Naive thymus-derived CD4-positive, alpha-beta T cell (primary cell): Measurements from ENCODE around the gene NUDT8. TPM values are rescaled to one million over a fixed set of nuclear protein-coding genes. Genes with fewer than 3 reads are reported as not detected.

Experiments used
- ATAC-seq: fragments of 150-1000 bp; cut with Tn5 transposase; 2 replicates; pipeline ENCODE4 v1.10.0; 2021; ENCODE audit warnings: mild to moderate bottlenecking, moderate library complexity
- CTCF ChIA-PET: fragments of 350-600 bp; sonication (Branson Sonifier 250); formaldehyde crosslinking; loops from one replicate; lab custom pipeline; 2021; ENCODE audit warnings: antibody characterized with exemption; lab: Charles Lee
- POLR2A ChIA-PET: fragments of 350-600 bp; sonication (Branson Sonifier 250); formaldehyde crosslinking; loops from one replicate; lab custom pipeline; 2021; ENCODE audit warnings: antibody characterized with exemption, inconsistent platforms; lab: Charles Lee
- DNase-seq, 9 donors: peaks; one replicate each; pipeline versions ENCODE4 v3.0.0 to v3.0.0-alpha.2; 2020 to 2022; ENCODE audit warnings: mixed read lengths in 1 of 9
- H3K27ac ChIP-seq: one replicate; pipeline ENCODE4 v1.7.0; 2013; ENCODE audit warnings: mild to moderate bottlenecking, low read depth, low read length, moderate library complexity
- H3K27me3 ChIP-seq, 2 donors: one replicate each; pipeline ENCODE4 v1.7.0; 2013; ENCODE audit warnings: low read length in 2 of 2, mild to moderate bottlenecking in 2 of 2, moderate library complexity in 2 of 2; ENCODE audit not compliant: control insufficient read depth in 2 of 2, insufficient read depth in 2 of 2
- H3K36me3 ChIP-seq, 3 experiments: 1 replicate in 2 of 3; 2 replicates in 1 of 3; pipeline ENCODE4 v1.7.0; 2013; ENCODE audit warnings: low read length in 3 of 3, mild to moderate bottlenecking in 3 of 3, moderate library complexity in 1 of 3; ENCODE audit not compliant: insufficient read depth in 3 of 3, control insufficient read depth in 2 of 3
- H3K4me1 ChIP-seq, 2 donors: one replicate each; pipeline ENCODE4 v1.7.0; 2013; ENCODE audit warnings: low read length in 2 of 2, mild to moderate bottlenecking in 2 of 2, moderate library complexity in 1 of 2; ENCODE audit not compliant: control insufficient read depth in 2 of 2, insufficient read depth in 2 of 2
- H3K4me3 ChIP-seq: 2 replicates; pipeline ENCODE4 v1.7.0; 2013; ENCODE audit warnings: mild to moderate bottlenecking, low read length
- H3K9me3 ChIP-seq, 3 experiments: 1 replicate in 2 of 3; 2 replicates in 1 of 3; pipeline ENCODE4 v1.7.0; 2013; ENCODE audit warnings: low read length in 3 of 3; ENCODE audit not compliant: control insufficient read depth in 2 of 3
- H3K27ac Mint-ChIP-seq, 9 donors: one replicate each; pipeline ENCODE4 v1.8.0; 2020 to 2022; ENCODE audit warnings: mixed read lengths in 9 of 9, mild to moderate bottlenecking in 8 of 9, moderate library complexity in 5 of 9, inconsistent platforms in 2 of 9
- H3K27me3 Mint-ChIP-seq, 5 donors: one replicate each; pipeline ENCODE4 v1.8.0; 2021 to 2022; ENCODE audit warnings: mixed read lengths in 5 of 5, mild to moderate bottlenecking in 1 of 5
- H3K36me3 Mint-ChIP-seq, 5 donors: one replicate each; pipeline ENCODE4 v1.8.0; 2020 to 2022; ENCODE audit warnings: mixed read lengths in 5 of 5, mild to moderate bottlenecking in 3 of 5, inconsistent platforms in 1 of 5
- H3K4me1 Mint-ChIP-seq, 7 donors: one replicate each; pipeline ENCODE4 v1.8.0; 2020 to 2022; ENCODE audit warnings: mixed read lengths in 7 of 7, mild to moderate bottlenecking in 3 of 7, inconsistent platforms in 1 of 7
- H3K4me3 Mint-ChIP-seq, 10 donors: one replicate each; pipeline ENCODE4 v1.8.0; 2020 to 2022; ENCODE audit warnings: mild to moderate bottlenecking in 10 of 10, mixed read lengths in 10 of 10, moderate library complexity in 6 of 10, inconsistent platforms in 2 of 10
- H3K9me3 Mint-ChIP-seq, 11 donors: one replicate each; pipeline ENCODE4 v1.8.0; 2020 to 2022; ENCODE audit warnings: mixed read lengths in 11 of 11, mild to moderate bottlenecking in 4 of 11, inconsistent platforms in 1 of 11, moderate library complexity in 1 of 11
- intact Hi-C, 2 donors: fragments of 100-400 bp; cut with micrococcal nuclease; formaldehyde crosslinking; loops; one replicate each; pipeline ENCODE4 v1.15.1; 2023
- polyA plus RNA-seq, 2 donors: library from polyadenylated mRNA; unstranded; fragments of 300-500 nt; fragmentation: Illumina TruSeq; gene quantifications; one replicate each; pipeline ENCODE4 v1.2.3, GENCODE V29; 2021
- total RNA-seq, 6 experiments: library from RNA in 5 of 6; stranded (reverse) in 5 of 6; gene quantifications; 1 replicate in 5 of 6; 2 replicates in 1 of 6; pipeline ENCODE4 v1.2.3 and lab custom pipeline; 2021 to 2026

The NUDT8 gene
- total and polyA plus RNA-seq, 7 experiments from 2014 or later: 3.1 to 10.4 (median 3.8) TPM

GRCh38 chr11:67646535-67647336, 17.0 kb upstream of the NUDT8 start:
- H3K27ac ChIP-seq: no peak overlapping the region
- no peak overlapping the region for H3K4me3 ChIP-seq
- Mint-ChIP-seq H3K4me1 (peaks cover 11 to 41% (median 32%) of the 10 kb centered on the region in 7 donors), H3K9me3 (peaks cover 0 to 3% (median 0%) of the 10 kb centered on the region in 11 donors), H3K27me3 (peaks cover 0 to 9% (median 5%) of the 10 kb centered on the region in 5 donors), H3K4me3 (peak overlapping the region; percentile 42 to 80 (median 72)), H3K36me3 (no peaks in the 10 kb centered on the region), H3K27ac (peak overlapping the region in 7 of 9 donors; percentile 19 to 64 (median 43))
- CTCF ChIA-PET: interaction anchor here (0.9 to 1.5 kb wide), 3 partner anchors 12 to 19 kb away, joined by 3 to 7 read pairs (median 6); partner anchors contain the start of gene NUDT8
- H3K9me3 ChIP-seq: no peaks in the 10 kb centered on the region
- H3K27me3 ChIP-seq: no peaks in the 10 kb centered on the region
- H3K36me3 ChIP-seq: no peaks in the 10 kb centered on the region
- ATAC-seq (peak; percentile 45), DNase-seq (peak in 2 of 9 donors; percentile 23 to 28)
- intact Hi-C loops: loop anchor here in 1 of 2 donors (1.0 kb wide), 1 partner anchor 40 kb away; the partner anchor contains the start of gene NDUFV1
- POLR2A ChIA-PET: interaction anchor here (0.9 to 2.4 kb wide), 3 partner anchors 10 to 32 kb away, joined by 3 to 9 read pairs (median 3); partner anchors contain the start of gene NUDT8
- peaks cover 23 to 38% of the 10 kb centered on the region in 2 donors for H3K4me1 ChIP-seq

- no peaks in the 10 kb centered on the region for H3K27me3 ChIP-seq
- peak overlapping the region in 8 of 10 donors; percentile 62 to 80 (median 72) for H3K4me3 Mint-ChIP-seq
- peaks cover 0 to 3% (median 0%) of the 10 kb centered on the region in 11 donors for H3K9me3 Mint-ChIP-seq
- H3K36me3 ChIP-seq: no peaks in the 10 kb centered on the region
- no peak overlapping the region for H3K27ac ChIP-seq
- no peaks in the 10 kb centered on the region for H3K9me3 ChIP-seq
- ATAC-seq (no peak), DNase-seq (no peak)
- no peak overlapping the region for H3K4me3 ChIP-seq
- no peaks in the 10 kb centered on the region for H3K36me3 Mint-ChIP-seq
- H3K4me1 Mint-ChIP-seq: peaks cover 11 to 41% (median 32%) of the 10 kb centered on the region in 7 donors
- peak overlapping the region in 6 of 9 donors; percentile 21 to 64 (median 48) for H3K27ac Mint-ChIP-seq
- POLR2A ChIA-PET: interaction anchor here (0.6 to 2.4 kb wide), 4 partner anchors 8 to 911 kb away, joined by 3 to 9 read pairs (median 4); partner anchors contain the start of gene NUDT8
- H3K4me1 ChIP-seq: peaks cover 23 to 35% of the 10 kb centered on the region in 2 donors
- intact Hi-C loops: loop anchor here in 1 of 2 donors (1.0 kb wide), 1 partner anchor 39 kb away; the partner anchor contains the start of gene NDUFV1
- CTCF ChIA-PET: interaction anchor here (0.9 to 1.5 kb wide), 3 partner anchors 13 to 18 kb away, joined by 3 to 7 read pairs (median 6); partner anchors contain the start of gene NUDT8
- H3K27me3 Mint-ChIP-seq: peaks cover 0 to 9% (median 5%) of the 10 kb centered on the region in 5 donors
These were observed 16.1 kb upstream of the NUDT8 start for GRCh38 chr11:67645521-67646461.

DNA sequence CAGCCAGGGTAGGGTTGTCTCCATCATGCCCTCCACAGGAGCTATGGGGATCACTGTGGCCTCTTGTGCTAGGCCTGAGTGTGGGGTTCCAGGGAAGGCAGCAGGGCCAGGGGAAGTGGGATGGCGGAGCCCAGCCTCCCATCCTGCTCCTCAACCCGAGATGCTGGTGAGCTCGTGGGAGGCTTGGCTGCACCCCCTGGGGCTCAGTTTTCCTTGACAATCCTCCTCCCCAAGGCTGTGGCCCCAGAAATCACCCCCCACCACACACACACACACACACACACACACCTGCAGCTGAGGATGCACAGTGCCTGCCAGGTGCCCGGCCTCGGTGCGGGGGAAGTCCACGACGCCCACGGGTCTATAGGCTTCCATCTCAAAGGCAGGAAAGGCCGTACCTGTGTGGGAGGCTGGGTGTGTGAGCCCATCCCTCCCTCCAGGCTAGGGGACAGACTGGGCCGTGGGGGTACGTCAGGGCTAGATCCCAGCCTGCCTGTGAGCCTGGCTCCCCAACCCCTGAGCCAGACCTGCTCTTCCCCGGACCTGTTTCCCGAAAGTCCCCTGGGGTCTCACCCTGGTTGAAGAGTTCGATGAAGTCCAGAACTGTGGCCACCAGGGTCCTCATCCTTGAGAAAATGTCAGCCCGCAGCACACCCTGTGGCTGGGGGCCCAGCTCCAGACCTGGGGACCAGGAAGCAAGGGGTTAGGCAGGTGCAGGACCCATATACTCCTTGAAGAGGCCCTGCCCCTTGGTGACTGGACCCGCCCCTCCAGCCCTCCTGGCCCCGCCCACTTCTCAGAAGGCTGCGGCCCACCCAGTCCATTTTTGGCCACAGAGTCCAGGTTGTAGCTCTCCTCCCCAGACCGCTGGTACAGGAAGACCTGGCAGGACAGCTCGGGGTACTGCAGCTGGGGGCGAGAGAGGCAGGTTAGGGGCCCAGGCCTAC, 15.0 kb upstream of the NUDT8 start:
- Histone ChIP-seq H3K27ac (no peak overlapping the region), H3K27me3 (no peaks in the 10 kb centered on the region), H3K4me1 (peaks cover 23 to 28% of the 10 kb centered on the region in 2 donors), H3K4me3 (no peak overlapping the region), H3K9me3 (no peaks in the 10 kb centered on the region), H3K36me3 (no peaks in the 10 kb centered on the region)
- no peak for ATAC-seq
- POLR2A ChIA-PET: no interaction called here
- H3K27me3 Mint-ChIP-seq: peaks cover 0 to 9% (median 5%) of the 10 kb centered on the region in 5 donors
- CTCF ChIA-PET: no interaction called here
- H3K4me1 Mint-ChIP-seq: peaks cover 11 to 31% (median 26%) of the 10 kb centered on the region in 7 donors
- H3K4me3 Mint-ChIP-seq: no peak overlapping the region
- H3K9me3 Mint-ChIP-seq: peaks cover 0 to 3% (median 0%) of the 10 kb centered on the region in 11 donors
- H3K36me3 Mint-ChIP-seq: no peaks in the 10 kb centered on the region
- H3K27ac Mint-ChIP-seq: peak overlapping the region in 1 of 9 donors; percentile 48
- intact Hi-C loops: no loop called here
- DNase-seq: no peak

DNA sequence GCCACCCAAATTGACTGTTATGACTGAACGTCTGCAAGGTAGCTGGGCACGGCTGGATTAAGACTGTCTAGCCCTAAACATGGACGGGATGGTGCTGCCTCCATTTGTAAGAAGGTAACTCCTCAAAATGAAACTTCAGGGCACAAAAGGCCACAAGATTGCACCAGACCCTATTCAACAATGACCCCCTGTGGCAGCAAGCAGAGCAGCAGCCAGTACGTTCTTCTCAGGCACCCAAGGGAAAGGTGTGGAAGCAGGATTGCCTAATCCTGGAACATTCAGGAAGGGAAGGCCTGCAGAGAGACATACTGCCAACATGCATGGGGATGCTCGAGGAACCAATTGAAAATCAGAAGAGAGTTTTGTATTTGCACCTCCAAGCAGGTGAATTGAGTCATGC, 14.3 kb upstream of the NUDT8 start:
- Mint-ChIP-seq H3K36me3 (no peaks in the 10 kb centered on the region), H3K4me1 (peaks cover 8 to 24% (median 21%) of the 10 kb centered on the region in 7 donors), H3K27ac (no peak overlapping the region), H3K4me3 (peak overlapping the region in 1 of 10 donors; percentile 16), H3K27me3 (peaks cover 0 to 9% (median 5%) of the 10 kb centered on the region in 5 donors), H3K9me3 (peaks cover 0 to 3% (median 0%) of the 10 kb centered on the region in 11 donors)
- intact Hi-C loops: no loop called here
- Histone ChIP-seq H3K36me3 (no peaks in the 10 kb centered on the region), H3K4me3 (no peak overlapping the region), H3K4me1 (peaks cover 23 to 28% of the 10 kb centered on the region in 2 donors), H3K27me3 (no peaks in the 10 kb centered on the region), H3K27ac (no peak overlapping the region), H3K9me3 (no peaks in the 10 kb centered on the region)
- ATAC-seq (no peak), DNase-seq (no peak)
- CTCF ChIA-PET: no interaction called here
- POLR2A ChIA-PET: no interaction called here

GRCh38 chr11:67642173-67643120, 12.7 kb upstream of the NUDT8 start:
- intact Hi-C loops: no loop called here
- Histone ChIP-seq H3K27ac (no peak overlapping the region), H3K36me3 (no peaks in the 10 kb centered on the region), H3K4me3 (no peak overlapping the region), H3K9me3 (no peaks in the 10 kb centered on the region), H3K27me3 (no peaks in the 10 kb centered on the region), H3K4me1 (peaks cover 13 to 14% of the 10 kb centered on the region in 2 donors)
- ATAC-seq: no peak
- no peak for DNase-seq
- ChIA-PET POLR2A (interaction anchor here (0.6 kb wide), 1 partner anchor 12 kb away, joined by 3 read pairs; the partner anchor contains the start of gene NUDT8), CTCF (interaction anchor here (0.8 kb wide), 1 partner anchor 44 kb away, joined by 3 read pairs; no protein-coding TSS in a partner anchor)
- peaks cover 10 to 16% (median 13%) of the 10 kb centered on the region in 7 donors for H3K4me1 Mint-ChIP-seq
- peaks cover 0 to 3% (median 0%) of the 10 kb centered on the region in 11 donors for H3K9me3 Mint-ChIP-seq
- no peaks in the 10 kb centered on the region for H3K36me3 Mint-ChIP-seq
- H3K27me3 Mint-ChIP-seq: peaks cover 0 to 7% (median 5%) of the 10 kb centered on the region in 5 donors
- peak overlapping the region in 1 of 9 donors; percentile 8 for H3K27ac Mint-ChIP-seq
- H3K4me3 Mint-ChIP-seq: no peak overlapping the region
